ENCODE measurements around the gene PFDN4.

Gene PFDN4

GRCh38 chr20:54268941-54269340 is 61.1 kb downstream of the PFDN4 start:
- DNase-seq (ENCODE audit: low read depth), result no peak
